Caco-2 (cell line): ENCODE data around the gene NAV3. TPM values are rescaled to one million over a fixed set of nuclear protein-coding genes. Genes with fewer than 3 reads are reported as not detected.

Source experiments
- BruUV-seq: library from RNA; stranded (reverse); fragments of 400-500 nt; replicated peaks from 2 replicates; lab custom pipeline; 2021; lab: Mats Ljungman, UMichigan
- CTCF ChIA-PET: fragments of 300-600 bp; sonication (Branson Sonifier 250); formaldehyde crosslinking; loops from one replicate; lab custom pipeline; 2022; ENCODE audit warnings: antibody characterized with exemption; lab: Charles Lee
- POLR2A ChIA-PET: fragments of 300-600 bp; sonication (Branson Sonifier 250); formaldehyde crosslinking; loops from one replicate; lab custom pipeline; 2022; ENCODE audit warnings: antibody characterized with exemption; lab: Charles Lee
- DNase-seq, 2 experiments: peaks; one replicate each; pipeline versions ENCODE4 v3.0.0 to v3.0.0-alpha.2; 2020 to 2022
- H3K27me3 ChIP-seq: replicated peaks from 2 replicates; pipeline ENCODE4 v1.6.0; 2011; ENCODE audit warnings: low read length; ENCODE audit not compliant: control insufficient read depth, insufficient read depth
- H3K36me3 ChIP-seq: 2 replicates; pipeline ENCODE4 v1.5.1; 2011; ENCODE audit warnings: low read length; ENCODE audit not compliant: control insufficient read depth, insufficient read depth
- H3K4me1 ChIP-seq: fragments of 250-450 bp; sonication (Bioruptor Pico); 2 replicates; pipeline ENCODE4 v1.5.1; 2020; ENCODE audit warnings: mild to moderate bottlenecking
- H3K4me3 ChIP-seq: 2 replicates; pipeline ENCODE4 v1.5.1; 2011; ENCODE audit warnings: low read depth, mild to moderate bottlenecking, control low read depth, low read length
- H3K9me3 ChIP-seq: fragments of 250-450 bp; sonication (Bioruptor Pico); 2 replicates; pipeline ENCODE4 v1.5.1; 2020; ENCODE audit warnings: mild to moderate bottlenecking, moderate library complexity
- H3K27ac Mint-ChIP-seq: one replicate; pipeline ENCODE4 v1.8.0; 2022; ENCODE audit warnings: mixed read lengths; ENCODE audit not compliant: unreplicated experiment
- H3K27me3 Mint-ChIP-seq: one replicate; pipeline ENCODE4 v1.8.0; 2022; ENCODE audit warnings: mixed read lengths; ENCODE audit not compliant: insufficient read depth, unreplicated experiment
- H3K36me3 Mint-ChIP-seq: one replicate; pipeline ENCODE4 v1.8.0; 2022; ENCODE audit warnings: mild to moderate bottlenecking, mixed read lengths; ENCODE audit not compliant: insufficient read depth, unreplicated experiment
- H3K4me1 Mint-ChIP-seq: one replicate; pipeline ENCODE4 v1.8.0; 2022; ENCODE audit warnings: low read depth, mixed read lengths; ENCODE audit not compliant: unreplicated experiment
- H3K4me3 Mint-ChIP-seq: one replicate; pipeline ENCODE4 v1.8.0; 2022; ENCODE audit warnings: mild to moderate bottlenecking, moderate library complexity, mixed read lengths; ENCODE audit not compliant: unreplicated experiment
- H3K9me3 Mint-ChIP-seq: one replicate; pipeline ENCODE4 v1.8.0; 2022; ENCODE audit warnings: mixed read lengths; ENCODE audit not compliant: unreplicated experiment
- intact Hi-C: fragments of 100-400 bp; cut with micrococcal nuclease; formaldehyde crosslinking; loops from one replicate; pipeline ENCODE4 v1.10.0; 2022; ENCODE audit not compliant: unreplicated experiment
- total RNA-seq: library from RNA; stranded (reverse); gene quantifications from 2 replicates; pipeline ENCODE4 v1.2.3, GENCODE V29; 2022
- TF ChIP-seq, protein P1 (sequence below), 2 experiments: fragments of 200-600 bp in 1 of 2; IDR thresholded peaks; 1 replicate in 1 of 2; 2 replicates in 1 of 2; pipeline versions ENCODE4 v1.5.1 to v1.8.0; 2011 to 2022; ENCODE audit warnings: antibody characterized with exemption in 1 of 2, control low read depth in 1 of 2, inconsistent platforms in 1 of 2, low read depth in 1 of 2, low read length in 1 of 2, mild to moderate bottlenecking in 1 of 2, moderate library complexity in 1 of 2; ENCODE audit not compliant: insufficient read depth in 1 of 2, severe bottlenecking in 1 of 2, unreplicated experiment in 1 of 2

Gene NAV3
- total RNA-seq, 1 experiment from 2014 or later: 0.45 TPM

DNA sequence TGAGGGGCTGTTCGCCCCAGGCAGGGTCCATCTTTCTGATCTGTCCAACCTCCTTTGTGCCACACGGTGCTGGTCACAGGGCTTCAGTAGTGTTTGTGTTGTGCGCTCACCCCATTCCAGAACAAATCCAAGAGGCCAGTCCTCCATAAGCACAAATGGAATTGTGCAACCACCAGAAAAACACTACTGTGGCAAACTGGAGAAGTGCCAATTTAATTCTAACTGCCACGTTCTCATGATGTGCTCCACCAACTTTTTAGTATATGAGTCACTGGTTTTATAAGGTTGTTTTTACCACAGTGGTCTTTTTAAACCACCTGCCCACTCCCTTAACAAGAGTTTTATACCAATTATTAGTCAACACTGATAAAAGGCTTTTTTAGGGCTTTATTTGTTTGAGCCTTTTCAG lies 380.2 kb downstream of the NAV3 start:
- intact Hi-C loops: no loop called here
- Histone ChIP-seq H3K9me3 (no peaks in the 10 kb centered on the region), H3K27me3 (no peaks in the 10 kb centered on the region), H3K36me3 (no peaks in the 10 kb centered on the region), H3K4me1 (no peaks in the 10 kb centered on the region), H3K4me3 (no peak overlapping the region)
- TF ChIP-seq, protein P1, sequence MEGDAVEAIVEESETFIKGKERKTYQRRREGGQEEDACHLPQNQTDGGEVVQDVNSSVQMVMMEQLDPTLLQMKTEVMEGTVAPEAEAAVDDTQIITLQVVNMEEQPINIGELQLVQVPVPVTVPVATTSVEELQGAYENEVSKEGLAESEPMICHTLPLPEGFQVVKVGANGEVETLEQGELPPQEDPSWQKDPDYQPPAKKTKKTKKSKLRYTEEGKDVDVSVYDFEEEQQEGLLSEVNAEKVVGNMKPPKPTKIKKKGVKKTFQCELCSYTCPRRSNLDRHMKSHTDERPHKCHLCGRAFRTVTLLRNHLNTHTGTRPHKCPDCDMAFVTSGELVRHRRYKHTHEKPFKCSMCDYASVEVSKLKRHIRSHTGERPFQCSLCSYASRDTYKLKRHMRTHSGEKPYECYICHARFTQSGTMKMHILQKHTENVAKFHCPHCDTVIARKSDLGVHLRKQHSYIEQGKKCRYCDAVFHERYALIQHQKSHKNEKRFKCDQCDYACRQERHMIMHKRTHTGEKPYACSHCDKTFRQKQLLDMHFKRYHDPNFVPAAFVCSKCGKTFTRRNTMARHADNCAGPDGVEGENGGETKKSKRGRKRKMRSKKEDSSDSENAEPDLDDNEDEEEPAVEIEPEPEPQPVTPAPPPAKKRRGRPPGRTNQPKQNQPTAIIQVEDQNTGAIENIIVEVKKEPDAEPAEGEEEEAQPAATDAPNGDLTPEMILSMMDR (IDR thresholded peaks at IDR 0.05; ENCODE audit: insufficient read depth in 1 of 2, low read depth in 1 of 2, low read length in 1 of 2, severe bottlenecking in 1 of 2, unreplicated experiment in 1 of 2): no peak
- ChIA-PET POLR2A (no interaction called here), CTCF (no interaction called here)
- Mint-ChIP-seq H3K36me3 (no peaks in the 10 kb centered on the region), H3K4me3 (no peak overlapping the region), H3K27ac (no peak overlapping the region), H3K4me1 (no peaks in the 10 kb centered on the region), H3K27me3 (no peaks in the 10 kb centered on the region), H3K9me3 (no peaks in the 10 kb centered on the region)
- no peak for DNase-seq
- BruUV-seq: no TSS peak

DNA sequence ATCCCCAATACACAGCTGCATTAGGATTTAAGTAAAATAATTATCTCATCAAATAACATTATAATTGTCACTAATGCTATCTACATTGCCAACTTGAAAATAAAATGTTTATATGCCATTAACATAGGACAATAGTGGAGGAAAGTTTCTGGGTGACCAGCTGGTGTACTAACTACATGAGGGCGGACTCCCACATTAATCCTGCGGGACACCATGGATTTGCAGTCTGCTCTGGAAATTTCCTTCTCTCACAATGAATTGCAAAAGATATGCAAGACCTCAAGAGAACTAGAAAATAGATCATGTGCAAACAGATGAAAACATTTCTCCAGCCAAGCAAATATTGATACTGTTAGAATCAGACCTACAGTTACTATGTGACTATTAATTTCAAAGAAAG lies 390.1 kb downstream of the NAV3 start:
- Histone ChIP-seq H3K27me3 (no peaks in the 10 kb centered on the region), H3K36me3 (no peaks in the 10 kb centered on the region), H3K4me1 (no peaks in the 10 kb centered on the region), H3K4me3 (no peak overlapping the region), H3K9me3 (no peaks in the 10 kb centered on the region)
- H3K4me3 Mint-ChIP-seq: no peak overlapping the region
- no peak for DNase-seq
- intact Hi-C loops: no loop called here
- H3K4me1 Mint-ChIP-seq: no peaks in the 10 kb centered on the region
- no TSS peak for BruUV-seq
- ChIA-PET POLR2A (no interaction called here), CTCF (no interaction called here)
- no peaks in the 10 kb centered on the region for H3K9me3 Mint-ChIP-seq
- TF ChIP-seq, protein P1 (IDR thresholded peaks at IDR 0.05; ENCODE audit: insufficient read depth in 1 of 2, low read depth in 1 of 2, low read length in 1 of 2, severe bottlenecking in 1 of 2, unreplicated experiment in 1 of 2): no peak
- H3K36me3 Mint-ChIP-seq: no peaks in the 10 kb centered on the region
- no peak overlapping the region for H3K27ac Mint-ChIP-seq
- no peaks in the 10 kb centered on the region for H3K27me3 Mint-ChIP-seq

DNA sequence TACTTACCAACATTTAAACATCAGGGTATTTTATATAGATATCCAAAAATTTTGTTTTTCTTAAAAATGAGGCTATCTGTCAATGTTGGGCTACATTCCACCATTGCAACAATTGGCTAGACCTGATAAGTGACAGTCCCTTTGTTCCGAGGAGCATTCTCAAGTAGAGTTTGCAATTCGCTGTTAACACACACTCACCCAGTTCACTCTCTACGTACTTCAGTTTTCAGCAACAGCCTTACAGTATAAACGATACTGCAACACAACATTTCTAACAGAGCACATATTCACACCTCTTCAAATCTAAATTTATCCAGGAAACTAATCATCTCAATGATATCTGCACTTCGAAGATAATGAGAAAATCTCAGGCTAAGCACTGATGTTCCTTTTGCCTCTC lies 393.5 kb downstream of the NAV3 start:
- DNase-seq: no peak
- peaks cover 11% of the 10 kb centered on the region; the same call in 1 of the 2 replicates for H3K4me1 ChIP-seq
- H3K4me3 Mint-ChIP-seq: no peak overlapping the region
- POLR2A ChIA-PET: no interaction called here
- BruUV-seq: no TSS peak
- no peaks in the 10 kb centered on the region for H3K36me3 ChIP-seq
- H3K36me3 Mint-ChIP-seq: no peaks in the 10 kb centered on the region
- TF ChIP-seq, protein P1 (IDR thresholded peaks at IDR 0.05; ENCODE audit: insufficient read depth in 1 of 2, low read depth in 1 of 2, low read length in 1 of 2, severe bottlenecking in 1 of 2, unreplicated experiment in 1 of 2): no peak
- H3K9me3 ChIP-seq: no peaks in the 10 kb centered on the region
- H3K4me3 ChIP-seq: no peak overlapping the region
- no peaks in the 10 kb centered on the region for H3K27me3 ChIP-seq
- no peaks in the 10 kb centered on the region for H3K9me3 Mint-ChIP-seq
- no peaks in the 10 kb centered on the region for H3K27me3 Mint-ChIP-seq
- intact Hi-C loops: no loop called here
- H3K4me1 Mint-ChIP-seq: peaks cover 7% of the 10 kb centered on the region
- H3K27ac Mint-ChIP-seq: no peak overlapping the region
- CTCF ChIA-PET: no interaction called here
